HUES48 (cell line): Measurements from ENCODE around the gene PPIF.

Experiments used
- H3K27ac ChIP-seq: one replicate; pipeline ENCODE4 v1.7.0; 2013; ENCODE audit warnings: low read depth, low read length, inconsistent platforms
- H3K27me3 ChIP-seq: 2 replicates; pipeline ENCODE4 v1.6.1; 2013; ENCODE audit warnings: mild to moderate bottlenecking, low read length; ENCODE audit not compliant: control insufficient read depth, insufficient read depth
- H3K36me3 ChIP-seq: 2 replicates; pipeline ENCODE4 v1.6.1; 2013; ENCODE audit warnings: low read length; ENCODE audit not compliant: control insufficient read depth, insufficient read depth
- H3K4me1 ChIP-seq: 2 replicates; pipeline ENCODE4 v1.6.1; 2013; ENCODE audit warnings: mild to moderate bottlenecking, low read length; ENCODE audit not compliant: control insufficient read depth, insufficient read depth
- H3K4me3 ChIP-seq: 2 replicates; pipeline ENCODE4 v1.5.1; 2013; ENCODE audit warnings: mild to moderate bottlenecking, low read depth, low read length
- H3K9ac ChIP-seq: 2 replicates; pipeline ENCODE4 v1.6.1; 2013; ENCODE audit warnings: mild to moderate bottlenecking, low read depth, low read length, moderate library complexity
- H3K9me3 ChIP-seq: 2 replicates; pipeline ENCODE4 v1.6.1; 2013; ENCODE audit warnings: low read length; ENCODE audit not compliant: control insufficient read depth, insufficient read depth

The PPIF gene

GRCh38 chr10:79306644-79307220 is 40.5 kb upstream of the PPIF start:
- Histone ChIP-seq H3K27ac (no peak overlapping the region), H3K4me3 (no peak overlapping the region), H3K9ac (no peak overlapping the region), H3K27me3 (no peaks in the 10 kb centered on the region), H3K36me3 (peaks cover 76% of the 10 kb centered on the region), H3K9me3 (no peaks in the 10 kb centered on the region), H3K4me1 (no peaks in the 10 kb centered on the region)

GRCh38 chr10:79308016-79308415 is 39.3 kb upstream of the PPIF start:
- no peak overlapping the region for H3K4me3 ChIP-seq
- H3K9me3 ChIP-seq: no peaks in the 10 kb centered on the region
- H3K36me3 ChIP-seq: peaks cover 74% of the 10 kb centered on the region
- no peaks in the 10 kb centered on the region for H3K27me3 ChIP-seq
- H3K27ac ChIP-seq: no peak overlapping the region
- H3K4me1 ChIP-seq: no peaks in the 10 kb centered on the region
- no peak overlapping the region for H3K9ac ChIP-seq

- Histone ChIP-seq H3K4me1 (no peaks in the 10 kb centered on the region), H3K9me3 (no peaks in the 10 kb centered on the region), H3K9ac (no peak overlapping the region), H3K27ac (no peak overlapping the region), H3K4me3 (no peak overlapping the region), H3K27me3 (no peaks in the 10 kb centered on the region), H3K36me3 (peaks cover 72% of the 10 kb centered on the region)
These were observed 38.2 kb upstream of the PPIF start for GRCh38 chr10:79308969-79309665.

GRCh38 chr10:79310200-79310865 is 36.9 kb upstream of the PPIF start:
- H3K36me3 ChIP-seq: peaks cover 63% of the 10 kb centered on the region

GRCh38 chr10:79310911-79311573 is 36.2 kb upstream of the PPIF start:
- Histone ChIP-seq H3K36me3 (peaks cover 60% of the 10 kb centered on the region), H3K27ac (no peak overlapping the region), H3K9ac (no peak overlapping the region), H3K4me3 (no peak overlapping the region), H3K4me1 (no peaks in the 10 kb centered on the region), H3K27me3 (no peaks in the 10 kb centered on the region), H3K9me3 (no peaks in the 10 kb centered on the region)

More at GRCh38 chr10:79310200-79310865, 36.9 kb upstream of the PPIF start:
- H3K9ac ChIP-seq: no peak overlapping the region
- no peak overlapping the region for H3K27ac ChIP-seq
- no peaks in the 10 kb centered on the region for H3K4me1 ChIP-seq
- no peak overlapping the region for H3K4me3 ChIP-seq
- H3K9me3 ChIP-seq: no peaks in the 10 kb centered on the region
- no peaks in the 10 kb centered on the region for H3K27me3 ChIP-seq

GRCh38 chr10:79311581-79312407 is 35.5 kb upstream of the PPIF start:
- H3K9ac ChIP-seq: no peak overlapping the region
- no peak overlapping the region for H3K27ac ChIP-seq
- no peak overlapping the region for H3K4me3 ChIP-seq
- no peaks in the 10 kb centered on the region for H3K27me3 ChIP-seq
- peaks cover 52% of the 10 kb centered on the region for H3K36me3 ChIP-seq
- peaks cover 4% of the 10 kb centered on the region for H3K4me1 ChIP-seq
- H3K9me3 ChIP-seq: no peaks in the 10 kb centered on the region

GRCh38 chr10:79312601-79313187 is 34.6 kb upstream of the PPIF start:
- H3K4me1 ChIP-seq: peaks cover 13% of the 10 kb centered on the region
- no peaks in the 10 kb centered on the region for H3K27me3 ChIP-seq
- no peak overlapping the region for H3K9ac ChIP-seq
- no peak overlapping the region for H3K27ac ChIP-seq
- no peaks in the 10 kb centered on the region for H3K9me3 ChIP-seq
- no peak overlapping the region for H3K4me3 ChIP-seq
- peaks cover 43% of the 10 kb centered on the region for H3K36me3 ChIP-seq

GRCh38 chr10:79313320-79313719 is 33.9 kb upstream of the PPIF start:
- H3K27ac ChIP-seq: no peak overlapping the region
- H3K4me1 ChIP-seq: peaks cover 19% of the 10 kb centered on the region
- no peaks in the 10 kb centered on the region for H3K27me3 ChIP-seq
- peaks cover 37% of the 10 kb centered on the region for H3K36me3 ChIP-seq
- no peaks in the 10 kb centered on the region for H3K9me3 ChIP-seq
- no peak overlapping the region for H3K9ac ChIP-seq
- no peak overlapping the region for H3K4me3 ChIP-seq

- H3K9ac ChIP-seq: no peak overlapping the region
- H3K36me3 ChIP-seq: peaks cover 31% of the 10 kb centered on the region
- no peak overlapping the region for H3K4me3 ChIP-seq
- no peaks in the 10 kb centered on the region for H3K27me3 ChIP-seq
- no peaks in the 10 kb centered on the region for H3K9me3 ChIP-seq
- peaks cover 19% of the 10 kb centered on the region for H3K4me1 ChIP-seq
- H3K27ac ChIP-seq: no peak overlapping the region
These were observed 33.3 kb upstream of the PPIF start for GRCh38 chr10:79313911-79314439.
